Activated CD8-positive, alpha-beta T cell treated with anti-CD3 and anti-CD28 coated beads for 36 hours (primary cell): ENCODE results near the gene PRXL2A. TPM values are rescaled to one million over a fixed set of nuclear protein-coding genes. Genes with fewer than 3 reads are reported as not detected.

Source experiments
- ATAC-seq: fragments of 200-7000 bp; cut with Tn5 transposase; one replicate; pipeline ENCODE4 v1.10.0; 2021; ENCODE audit warnings: mild to moderate bottlenecking, moderate library complexity
- CTCF ChIA-PET: fragments of 350-600 bp; sonication (Branson Sonifier 250); formaldehyde crosslinking; loops from one replicate; lab custom pipeline; 2021; ENCODE audit warnings: antibody characterized with exemption; lab: Charles Lee
- POLR2A ChIA-PET: fragments of 350-600 bp; sonication (Branson Sonifier 250); formaldehyde crosslinking; loops from one replicate; lab custom pipeline; 2021; ENCODE audit warnings: antibody characterized with exemption; lab: Charles Lee
- DNase-seq: peaks from one replicate; pipeline ENCODE4 v3.0.0-alpha.2; 2020
- H3K27ac Mint-ChIP-seq: one replicate; pipeline ENCODE4 v1.8.0; 2021; ENCODE audit warnings: mild to moderate bottlenecking, mixed read lengths
- H3K27me3 Mint-ChIP-seq: one replicate; pipeline ENCODE4 v1.8.0; 2021; ENCODE audit warnings: mixed read lengths
- H3K36me3 Mint-ChIP-seq: one replicate; pipeline ENCODE4 v1.8.0; 2021; ENCODE audit warnings: low read depth, mixed read lengths
- H3K4me1 Mint-ChIP-seq: one replicate; pipeline ENCODE4 v1.8.0; 2021; ENCODE audit warnings: low read depth, mixed read lengths
- H3K4me3 Mint-ChIP-seq: one replicate; pipeline ENCODE4 v1.8.0; 2021; ENCODE audit warnings: mild to moderate bottlenecking, moderate library complexity, mixed read lengths
- H3K9me3 Mint-ChIP-seq: one replicate; pipeline ENCODE4 v1.8.0; 2021; ENCODE audit warnings: mixed read lengths
- intact Hi-C: fragments of 100-400 bp; cut with micrococcal nuclease; formaldehyde crosslinking; loops from one replicate; pipeline ENCODE4 v1.10.0; 2022
- total RNA-seq, 2 experiments: library from RNA; stranded (reverse); gene quantifications; one replicate each; pipeline ENCODE4 v1.2.3, GENCODE V29; 2021
- TF ChIP-seq, protein P1 (sequence below): fragments of 200-600 bp; IDR thresholded peaks from one replicate; pipeline ENCODE4 v1.8.0; 2022; ENCODE audit warnings: antibody characterized with exemption, mild to moderate bottlenecking

Gene PRXL2A
- total RNA-seq, 2 experiments from 2014 or later: 21.0 to 22.7 TPM

- no peak for ATAC-seq
- Mint-ChIP-seq H3K4me1 (no peaks in the 10 kb centered on the region), H3K27ac (no peak overlapping the region), H3K36me3 (peaks cover 6% of the 10 kb centered on the region), H3K4me3 (no peak overlapping the region), H3K27me3 (no peaks in the 10 kb centered on the region), H3K9me3 (no peaks in the 10 kb centered on the region)
- ChIA-PET POLR2A (interaction anchor here (1.5 kb wide), 1 partner anchor 11 kb away, joined by 3 read pairs; no protein-coding TSS in a partner anchor), CTCF (interaction anchor here (1.4 to 6.8 kb wide), 3 partner anchors 8 to 68 kb away, joined by 6 to 40 read pairs (median 7); no protein-coding TSS in a partner anchor)
- TF ChIP-seq, protein P1, sequence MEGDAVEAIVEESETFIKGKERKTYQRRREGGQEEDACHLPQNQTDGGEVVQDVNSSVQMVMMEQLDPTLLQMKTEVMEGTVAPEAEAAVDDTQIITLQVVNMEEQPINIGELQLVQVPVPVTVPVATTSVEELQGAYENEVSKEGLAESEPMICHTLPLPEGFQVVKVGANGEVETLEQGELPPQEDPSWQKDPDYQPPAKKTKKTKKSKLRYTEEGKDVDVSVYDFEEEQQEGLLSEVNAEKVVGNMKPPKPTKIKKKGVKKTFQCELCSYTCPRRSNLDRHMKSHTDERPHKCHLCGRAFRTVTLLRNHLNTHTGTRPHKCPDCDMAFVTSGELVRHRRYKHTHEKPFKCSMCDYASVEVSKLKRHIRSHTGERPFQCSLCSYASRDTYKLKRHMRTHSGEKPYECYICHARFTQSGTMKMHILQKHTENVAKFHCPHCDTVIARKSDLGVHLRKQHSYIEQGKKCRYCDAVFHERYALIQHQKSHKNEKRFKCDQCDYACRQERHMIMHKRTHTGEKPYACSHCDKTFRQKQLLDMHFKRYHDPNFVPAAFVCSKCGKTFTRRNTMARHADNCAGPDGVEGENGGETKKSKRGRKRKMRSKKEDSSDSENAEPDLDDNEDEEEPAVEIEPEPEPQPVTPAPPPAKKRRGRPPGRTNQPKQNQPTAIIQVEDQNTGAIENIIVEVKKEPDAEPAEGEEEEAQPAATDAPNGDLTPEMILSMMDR: no peak
- no peak for DNase-seq
- intact Hi-C loops: no loop called here
Observed at GRCh38 chr10:80436446-80437098, 28.2 kb downstream of the PRXL2A start.

- CTCF ChIA-PET: interaction anchor here (2.0 to 6.8 kb wide), 2 partner anchors 59 to 68 kb away, joined by 13 to 40 read pairs; no protein-coding TSS in a partner anchor
- POLR2A ChIA-PET: interaction anchor here (1.5 kb wide), 1 partner anchor 12 kb away, joined by 3 read pairs; no protein-coding TSS in a partner anchor
- Mint-ChIP-seq H3K4me1 (no peaks in the 10 kb centered on the region), H3K27ac (no peak overlapping the region), H3K27me3 (no peaks in the 10 kb centered on the region), H3K4me3 (no peak overlapping the region), H3K36me3 (no peaks in the 10 kb centered on the region), H3K9me3 (no peaks in the 10 kb centered on the region)
- DNase-seq: no peak
- TF ChIP-seq, protein P1: no peak
- no peak for ATAC-seq
- intact Hi-C loops: no loop called here
Observed at GRCh38 chr10:80437227-80437626, 28.9 kb downstream of the PRXL2A start.

GRCh38 chr10:80441831-80442230 lies 33.5 kb downstream of the PRXL2A start:
- no peaks in the 10 kb centered on the region for H3K36me3 Mint-ChIP-seq
- no peak for ATAC-seq
- no peaks in the 10 kb centered on the region for H3K27me3 Mint-ChIP-seq
- no peak overlapping the region for H3K27ac Mint-ChIP-seq
- H3K4me1 Mint-ChIP-seq: peaks cover 32% of the 10 kb centered on the region
- H3K9me3 Mint-ChIP-seq: no peaks in the 10 kb centered on the region
- POLR2A ChIA-PET: no interaction called here
- CTCF ChIA-PET: interaction anchor here (1.7 to 37.8 kb wide), 3 partner anchors 59 to 65 kb away, joined by 9 to 1114 read pairs (median 44); no protein-coding TSS in a partner anchor
- TF ChIP-seq, protein P1: no peak
- no peak for DNase-seq
- intact Hi-C loops: no loop called here
- no peak overlapping the region for H3K4me3 Mint-ChIP-seq

GRCh38 chr10:80442879-80443278 lies 34.5 kb downstream of the PRXL2A start:
- ChIA-PET POLR2A (interaction anchor here (3.9 kb wide), 1 partner anchor 62 kb away, joined by 27 read pairs; no protein-coding TSS in a partner anchor), CTCF (interaction anchor here (1.7 to 37.8 kb wide), 7 partner anchors 10 to 64 kb away, joined by 9 to 1114 read pairs (median 19); no protein-coding TSS in a partner anchor)
- no peak overlapping the region for H3K27ac Mint-ChIP-seq
- TF ChIP-seq, protein P1: no peak
- intact Hi-C loops: loop anchor here (1.0 kb wide), 1 partner anchor 61 kb away; no protein-coding TSS in a partner anchor
- ATAC-seq: no peak
- no peak overlapping the region for H3K4me3 Mint-ChIP-seq
- H3K9me3 Mint-ChIP-seq: no peaks in the 10 kb centered on the region
- no peak for DNase-seq
- no peaks in the 10 kb centered on the region for H3K36me3 Mint-ChIP-seq
- no peaks in the 10 kb centered on the region for H3K27me3 Mint-ChIP-seq
- peaks cover 33% of the 10 kb centered on the region for H3K4me1 Mint-ChIP-seq

DNA sequence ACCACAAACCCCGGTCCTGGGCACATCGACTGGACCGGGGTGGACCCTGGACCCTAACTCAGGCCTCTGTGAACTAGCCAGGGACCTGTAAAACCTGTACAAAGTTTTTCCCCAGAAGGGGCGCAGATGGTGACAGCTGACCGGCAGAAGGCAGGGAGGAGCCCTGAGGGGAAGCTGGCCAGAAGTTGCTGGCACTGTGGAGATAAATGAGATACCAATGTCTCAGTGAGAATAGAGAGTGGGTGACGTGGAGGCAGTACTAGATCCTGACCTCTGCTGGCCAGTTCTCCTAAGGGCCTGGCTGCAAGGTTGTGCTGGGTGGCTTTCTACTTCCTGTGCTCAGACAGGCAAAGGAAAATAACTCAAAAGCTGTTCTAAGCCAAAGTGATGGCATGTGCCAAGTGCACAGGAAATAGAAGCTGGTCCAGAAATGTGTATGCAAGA lies 35.2 kb downstream of the PRXL2A start:
- intact Hi-C loops: loop anchor here (1.0 kb wide), 1 partner anchor 61 kb away; no protein-coding TSS in a partner anchor
- peak overlapping the region; percentile 52 for H3K27ac Mint-ChIP-seq
- no peaks in the 10 kb centered on the region for H3K9me3 Mint-ChIP-seq
- ATAC-seq: peak; percentile 70
- H3K4me1 Mint-ChIP-seq: peaks cover 39% of the 10 kb centered on the region
- no peak overlapping the region for H3K4me3 Mint-ChIP-seq
- POLR2A ChIA-PET: interaction anchor here (0.8 to 3.9 kb wide), 7 partner anchors 9 to 61 kb away, joined by 3 to 27 read pairs (median 6); partner anchors contain the start of gene TSPAN14
- no peaks in the 10 kb centered on the region for H3K27me3 Mint-ChIP-seq
- peak; percentile 61 for DNase-seq
- CTCF ChIA-PET: interaction anchor here (0.6 to 37.8 kb wide), 24 partner anchors 8 to 153 kb away, joined by 3 to 1114 read pairs (median 10); no protein-coding TSS in a partner anchor
- H3K36me3 Mint-ChIP-seq: no peaks in the 10 kb centered on the region
- TF ChIP-seq, protein P1: peak; percentile 45
